Activated T-helper 2 cell treated with anti-CD3 and anti-CD28 coated beads, Interferon-gamma antibody, Interleukin-2, Interleukin-4, amounts not matched to agents 10 μg/mL and 5 μg/mL and 100 μg/mL, durations not matched to agents 14 hours and 24 hours and 36 hours (primary cell): ENCODE results near the gene TNP1. TPM values are rescaled to one million over a fixed set of nuclear protein-coding genes. Genes with fewer than 3 reads are reported as not detected.

Experiments used
- DNase-seq: peaks from one replicate; pipeline ENCODE4 v3.0.0; 2021; ENCODE audit warnings: low spot score
- H3K27ac Mint-ChIP-seq: one replicate; pipeline ENCODE4 v1.8.0; 2021; ENCODE audit warnings: mixed read lengths
- H3K27me3 Mint-ChIP-seq: one replicate; pipeline ENCODE4 v1.8.0; 2021; ENCODE audit warnings: low read depth, mixed read lengths
- H3K36me3 Mint-ChIP-seq: one replicate; pipeline ENCODE4 v1.8.0; 2021; ENCODE audit warnings: low read depth, mixed read lengths
- H3K4me1 Mint-ChIP-seq: one replicate; pipeline ENCODE4 v1.8.0; 2021; ENCODE audit warnings: low read depth, mixed read lengths
- H3K4me3 Mint-ChIP-seq: one replicate; pipeline ENCODE4 v1.8.0; 2021; ENCODE audit warnings: low read depth, mild to moderate bottlenecking, moderate library complexity, mixed read lengths
- H3K9me3 Mint-ChIP-seq: one replicate; pipeline ENCODE4 v1.8.0; 2021; ENCODE audit warnings: mixed read lengths
- intact Hi-C: fragments of 100-400 bp; cut with micrococcal nuclease; formaldehyde crosslinking; loops from one replicate; pipeline ENCODE4 v1.15.1; 2023
- total RNA-seq: library from RNA; stranded (reverse); gene quantifications from 2 replicates; pipeline ENCODE4 v1.2.3, GENCODE V29; 2022

Gene TNP1
- total RNA-seq, 1 donor from 2014 or later = not detected

DNA sequence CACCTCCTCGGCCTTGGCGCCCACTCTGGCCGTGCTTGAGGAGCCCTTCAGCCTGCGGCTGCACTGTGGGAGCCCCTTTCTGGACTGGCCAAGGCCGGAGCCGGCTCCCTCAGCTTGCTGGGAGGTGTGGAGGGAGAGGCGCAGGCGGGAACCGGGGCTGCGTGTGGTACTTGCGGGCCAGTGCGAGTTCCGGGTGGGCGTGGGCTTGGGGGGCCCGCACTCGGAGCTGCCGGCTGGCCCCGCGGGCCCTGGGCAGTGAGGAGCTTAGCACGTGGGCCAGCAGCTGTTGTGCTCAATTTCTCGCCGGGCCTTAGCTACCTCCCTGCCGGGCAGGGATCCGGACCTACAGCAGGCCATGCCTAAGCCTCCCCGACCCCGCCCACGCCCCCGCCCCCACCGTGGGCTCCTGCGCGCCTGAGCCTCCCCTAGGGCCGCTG lies 25.3 kb upstream of the TNP1 start:
- intact Hi-C loops = no loop called here
- DNase-seq = no peak

GRCh38 chr2:216884347-216884746 lies 24.5 kb upstream of the TNP1 start:
- Mint-ChIP-seq H3K4me3 (no peak overlapping the region), H3K36me3 (no peaks in the 10 kb centered on the region), H3K4me1 (peaks cover 21% of the 10 kb centered on the region), H3K27me3 (no peaks in the 10 kb centered on the region), H3K27ac (no peak overlapping the region), H3K9me3 (peaks cover 5% of the 10 kb centered on the region)
- intact Hi-C loops = no loop called here
- DNase-seq = no peak

More for the DNA sequence above, 25.3 kb upstream of the TNP1 start:
- no peaks in the 10 kb centered on the region for H3K36me3 Mint-ChIP-seq
- peaks cover 14% of the 10 kb centered on the region for H3K4me1 Mint-ChIP-seq
- no peak overlapping the region for H3K27ac Mint-ChIP-seq
- H3K4me3 Mint-ChIP-seq = no peak overlapping the region
- H3K27me3 Mint-ChIP-seq = no peaks in the 10 kb centered on the region
- peaks cover 5% of the 10 kb centered on the region for H3K9me3 Mint-ChIP-seq

DNA sequence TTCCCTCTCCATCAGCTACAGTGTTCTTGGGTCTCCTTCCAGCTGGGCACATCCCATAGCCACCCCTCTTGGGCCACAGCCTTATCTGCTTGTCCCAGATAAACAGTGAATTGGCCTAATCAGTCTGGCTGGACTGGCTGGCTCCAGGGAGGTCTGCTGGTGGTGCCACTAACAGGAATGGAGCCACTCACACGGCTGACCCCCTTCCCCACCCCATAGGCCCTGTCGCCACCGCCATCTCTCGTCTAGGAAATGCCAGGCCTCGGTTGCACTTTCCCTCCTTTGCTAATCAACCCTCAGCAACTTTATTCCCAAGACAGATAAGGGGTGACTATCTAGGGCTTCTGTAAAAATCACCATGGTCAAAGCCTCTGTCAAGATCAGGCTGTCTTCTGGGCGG lies 23.0 kb upstream of the TNP1 start:
- Mint-ChIP-seq H3K4me1 (peaks cover 27% of the 10 kb centered on the region), H3K4me3 (no peak overlapping the region), H3K27me3 (no peaks in the 10 kb centered on the region), H3K9me3 (peaks cover 5% of the 10 kb centered on the region), H3K36me3 (no peaks in the 10 kb centered on the region), H3K27ac (no peak overlapping the region)
- DNase-seq = no peak
- intact Hi-C loops = no loop called here

GRCh38 chr2:216881411-216881810 lies 21.5 kb upstream of the TNP1 start:
- intact Hi-C loops = no loop called here
- Mint-ChIP-seq H3K9me3 (peaks cover 5% of the 10 kb centered on the region), H3K36me3 (no peaks in the 10 kb centered on the region), H3K4me3 (no peak overlapping the region), H3K27me3 (no peaks in the 10 kb centered on the region), H3K27ac (no peak overlapping the region), H3K4me1 (peaks cover 27% of the 10 kb centered on the region)
- DNase-seq = no peak

DNA sequence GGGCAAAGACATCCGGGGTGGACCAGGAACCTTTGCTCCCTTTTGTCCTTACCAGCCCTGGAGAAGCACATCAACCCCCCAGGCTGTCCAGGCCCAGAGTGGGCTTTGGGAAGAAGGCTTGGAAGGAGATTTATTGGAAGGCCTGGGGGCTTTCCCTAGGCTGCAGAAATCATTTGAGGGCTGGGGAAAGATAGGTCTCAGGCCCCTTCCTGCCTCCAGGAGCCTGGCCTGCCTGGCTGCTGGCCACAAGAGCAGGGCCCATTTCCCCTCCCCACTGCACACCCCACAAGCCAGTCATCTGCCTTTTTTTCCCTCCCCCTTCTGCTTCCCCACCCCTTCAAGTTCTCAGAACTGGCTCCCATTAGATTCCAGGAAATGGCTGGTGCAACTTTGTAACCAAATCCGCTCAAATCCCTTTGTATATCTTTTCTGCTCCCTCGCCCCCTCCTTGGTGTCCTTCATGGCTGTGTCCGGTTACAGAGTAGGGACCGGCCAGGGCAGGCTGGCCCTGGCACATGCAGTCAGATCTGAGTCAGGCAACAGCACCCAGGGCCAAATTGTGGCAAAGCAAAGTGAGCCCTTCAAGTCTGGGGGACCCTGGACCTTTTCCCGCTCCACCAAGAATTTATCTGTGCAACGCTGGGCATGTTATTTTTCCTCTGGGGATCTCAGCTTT lies 20.8 kb upstream of the TNP1 start:
- Mint-ChIP-seq H3K36me3 (no peaks in the 10 kb centered on the region), H3K9me3 (peaks cover under 1% of the 10 kb centered on the region), H3K4me3 (no peak overlapping the region), H3K4me1 (peaks cover 27% of the 10 kb centered on the region), H3K27ac (no peak overlapping the region), H3K27me3 (no peaks in the 10 kb centered on the region)
- peak; percentile 37 for DNase-seq
- intact Hi-C loops = loop anchor here (1.0 kb wide), 1 partner anchor 22 kb away; no protein-coding TSS in a partner anchor

DNA sequence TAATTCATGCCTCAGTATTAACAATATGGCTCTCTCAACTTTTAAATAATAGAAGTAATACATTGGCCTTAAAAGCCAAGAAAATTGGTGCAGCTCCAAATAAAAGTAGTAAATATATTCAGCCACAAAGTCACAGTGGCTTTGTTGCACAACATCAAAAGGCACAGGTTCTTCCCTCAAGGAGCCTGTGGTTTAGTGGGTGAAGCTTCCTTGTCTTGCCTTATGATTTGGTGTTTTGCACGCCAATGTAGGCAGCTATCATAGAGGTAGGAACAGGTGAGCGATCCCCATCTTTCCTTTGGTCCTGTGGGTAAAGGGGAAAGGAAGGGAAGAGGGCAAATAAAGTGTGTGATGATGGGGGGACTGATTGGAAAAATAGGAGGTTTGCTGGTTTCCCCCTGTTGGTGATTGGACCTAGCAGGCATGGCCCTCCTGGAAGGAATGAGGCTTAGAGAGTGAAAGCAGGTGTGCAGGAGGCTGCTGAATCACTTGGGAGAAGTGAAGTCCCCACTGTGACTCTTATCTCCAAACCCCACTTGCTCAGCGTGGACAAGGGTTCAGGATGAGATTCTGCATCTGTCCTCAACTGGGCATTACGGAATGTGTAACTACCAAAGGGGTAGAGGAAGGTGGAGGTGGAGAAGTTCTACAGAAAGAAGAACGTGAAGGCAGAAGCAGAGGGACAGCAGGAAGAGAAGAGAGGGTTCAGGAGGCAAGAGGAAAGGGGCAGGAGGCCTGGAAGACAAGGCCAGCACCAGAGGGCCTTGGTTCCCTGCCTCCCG lies 20.1 kb upstream of the TNP1 start:
- Mint-ChIP-seq H3K9me3 (no peaks in the 10 kb centered on the region), H3K4me3 (peak overlapping the region; percentile 15), H3K27ac (peak overlapping the region; percentile 72), H3K4me1 (peaks cover 27% of the 10 kb centered on the region), H3K36me3 (no peaks in the 10 kb centered on the region), H3K27me3 (peaks cover 3% of the 10 kb centered on the region)
- intact Hi-C loops = loop anchor here (1.0 kb wide), 1 partner anchor 22 kb away; no protein-coding TSS in a partner anchor
- no peak for DNase-seq

GRCh38 chr2:216878072-216878471 lies 18.2 kb upstream of the TNP1 start:
- intact Hi-C loops = no loop called here
- H3K27me3 Mint-ChIP-seq = peaks cover 5% of the 10 kb centered on the region
- no peak for DNase-seq
- no peaks in the 10 kb centered on the region for H3K9me3 Mint-ChIP-seq
- no peak overlapping the region for H3K4me3 Mint-ChIP-seq
- no peaks in the 10 kb centered on the region for H3K36me3 Mint-ChIP-seq
- H3K4me1 Mint-ChIP-seq = peaks cover 27% of the 10 kb centered on the region
- no peak overlapping the region for H3K27ac Mint-ChIP-seq

GRCh38 chr2:216877085-216877484 lies 17.2 kb upstream of the TNP1 start:
- Mint-ChIP-seq H3K27ac (no peak overlapping the region), H3K9me3 (no peaks in the 10 kb centered on the region), H3K4me1 (peaks cover 27% of the 10 kb centered on the region), H3K36me3 (no peaks in the 10 kb centered on the region), H3K4me3 (no peak overlapping the region), H3K27me3 (peaks cover 5% of the 10 kb centered on the region)
- DNase-seq = no peak
- intact Hi-C loops = no loop called here

DNA sequence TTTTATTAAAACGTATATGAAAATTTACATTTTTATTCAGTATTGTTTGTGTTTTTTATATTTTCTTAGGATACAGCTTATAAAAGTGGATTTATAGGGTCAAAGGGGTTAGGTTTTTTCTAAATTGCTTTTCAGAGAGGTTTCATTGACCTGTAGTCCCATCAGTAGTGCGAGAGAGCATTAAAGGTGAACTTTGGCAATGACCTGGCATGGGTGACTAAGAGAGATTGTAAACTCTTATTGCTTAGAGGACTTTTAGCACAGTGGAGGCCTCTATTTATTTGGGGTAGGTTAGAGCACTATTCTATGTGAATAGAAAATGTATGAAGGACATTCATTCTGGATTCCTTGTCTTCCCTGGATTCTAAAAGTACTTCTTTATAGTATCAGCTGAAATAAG lies 16.0 kb upstream of the TNP1 start:
- Mint-ChIP-seq H3K4me3 (no peak overlapping the region), H3K27me3 (peaks cover 5% of the 10 kb centered on the region), H3K36me3 (no peaks in the 10 kb centered on the region), H3K27ac (no peak overlapping the region), H3K4me1 (peaks cover 19% of the 10 kb centered on the region), H3K9me3 (no peaks in the 10 kb centered on the region)
- DNase-seq = no peak
- intact Hi-C loops = no loop called here

GRCh38 chr2:216873573-216873972 lies 13.7 kb upstream of the TNP1 start:
- no peaks in the 10 kb centered on the region for H3K36me3 Mint-ChIP-seq
- no peak overlapping the region for H3K27ac Mint-ChIP-seq
- peaks cover under 1% of the 10 kb centered on the region for H3K4me1 Mint-ChIP-seq
- H3K9me3 Mint-ChIP-seq = no peaks in the 10 kb centered on the region
- no peak overlapping the region for H3K4me3 Mint-ChIP-seq
- intact Hi-C loops = no loop called here
- H3K27me3 Mint-ChIP-seq = peaks cover 5% of the 10 kb centered on the region
- DNase-seq = no peak

DNA sequence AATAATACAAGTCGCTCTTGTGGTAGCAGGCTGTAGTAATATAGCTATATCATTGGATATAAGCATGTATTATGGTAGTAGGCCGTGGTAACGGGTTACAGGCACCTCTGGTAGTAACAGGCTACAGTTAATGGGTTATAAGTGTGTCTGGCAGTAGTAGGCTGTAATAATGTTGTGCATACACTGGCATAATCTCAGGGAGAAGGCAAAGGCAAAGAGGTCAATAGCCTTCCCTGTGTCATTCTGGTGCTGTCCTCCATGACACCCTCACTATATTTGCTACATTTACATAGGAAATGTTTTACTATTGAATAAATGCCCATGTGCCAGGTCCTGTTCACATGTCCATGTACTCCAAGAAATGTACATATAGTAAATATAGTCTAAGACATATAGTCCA lies 12.8 kb upstream of the TNP1 start:
- DNase-seq = no peak
- no peaks in the 10 kb centered on the region for H3K9me3 Mint-ChIP-seq
- intact Hi-C loops = no loop called here
- no peaks in the 10 kb centered on the region for H3K36me3 Mint-ChIP-seq
- peaks cover 4% of the 10 kb centered on the region for H3K4me1 Mint-ChIP-seq
- no peak overlapping the region for H3K27ac Mint-ChIP-seq
- H3K27me3 Mint-ChIP-seq = peaks cover 5% of the 10 kb centered on the region
- no peak overlapping the region for H3K4me3 Mint-ChIP-seq

- H3K27ac Mint-ChIP-seq = no peak overlapping the region
- intact Hi-C loops = no loop called here
- H3K4me3 Mint-ChIP-seq = no peak overlapping the region
- DNase-seq = no peak
- H3K27me3 Mint-ChIP-seq = peaks cover 5% of the 10 kb centered on the region
- no peaks in the 10 kb centered on the region for H3K9me3 Mint-ChIP-seq
- peaks cover 9% of the 10 kb centered on the region for H3K4me1 Mint-ChIP-seq
- no peaks in the 10 kb centered on the region for H3K36me3 Mint-ChIP-seq
These were observed 12.2 kb upstream of the TNP1 start for GRCh38 chr2:216872040-216872439.

DNA sequence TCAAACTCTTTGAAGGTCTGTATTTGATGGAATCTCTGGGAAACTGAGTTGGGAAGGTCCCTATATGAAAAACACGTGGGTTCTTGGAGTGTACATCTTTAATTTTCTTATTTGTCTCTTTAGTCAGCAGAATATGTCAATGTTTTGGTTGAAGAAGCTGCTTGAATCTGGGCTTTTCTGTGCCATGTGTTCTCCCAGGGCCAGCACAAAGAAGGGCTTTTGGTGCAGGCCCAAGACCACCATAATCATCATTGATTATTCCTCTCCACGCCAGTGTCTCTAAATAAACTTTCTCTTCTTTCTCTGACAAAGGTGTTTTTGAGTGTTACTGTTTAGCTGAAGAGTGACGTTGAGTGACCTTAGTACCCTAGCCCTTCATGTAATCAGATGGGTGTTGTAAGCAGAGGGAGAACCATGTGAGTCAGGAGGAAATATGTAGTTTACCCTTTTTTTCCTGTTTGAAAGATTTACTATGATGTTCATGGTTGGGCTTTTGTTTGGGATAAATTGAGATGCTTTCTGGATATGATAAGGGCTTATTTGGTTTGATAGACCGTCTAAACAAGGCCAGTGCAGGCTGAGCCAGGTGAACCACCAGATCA lies 11.6 kb upstream of the TNP1 start:
- Mint-ChIP-seq H3K9me3 (no peaks in the 10 kb centered on the region), H3K36me3 (no peaks in the 10 kb centered on the region), H3K4me3 (no peak overlapping the region), H3K27me3 (peaks cover 5% of the 10 kb centered on the region), H3K4me1 (peaks cover 15% of the 10 kb centered on the region), H3K27ac (no peak overlapping the region)
- no peak for DNase-seq
- intact Hi-C loops = no loop called here
